LNCAP (cell line): ENCODE measurements around the gene LRRC45.

Source experiments
- TF ChIP-seq, protein P1 (sequence below): fragments of 450-650 bp; IDR thresholded peaks from 2 replicates; pipeline ENCODE4 v1.5.1; 2017; ENCODE audit warnings: mild to moderate bottlenecking

Gene LRRC45

DNA sequence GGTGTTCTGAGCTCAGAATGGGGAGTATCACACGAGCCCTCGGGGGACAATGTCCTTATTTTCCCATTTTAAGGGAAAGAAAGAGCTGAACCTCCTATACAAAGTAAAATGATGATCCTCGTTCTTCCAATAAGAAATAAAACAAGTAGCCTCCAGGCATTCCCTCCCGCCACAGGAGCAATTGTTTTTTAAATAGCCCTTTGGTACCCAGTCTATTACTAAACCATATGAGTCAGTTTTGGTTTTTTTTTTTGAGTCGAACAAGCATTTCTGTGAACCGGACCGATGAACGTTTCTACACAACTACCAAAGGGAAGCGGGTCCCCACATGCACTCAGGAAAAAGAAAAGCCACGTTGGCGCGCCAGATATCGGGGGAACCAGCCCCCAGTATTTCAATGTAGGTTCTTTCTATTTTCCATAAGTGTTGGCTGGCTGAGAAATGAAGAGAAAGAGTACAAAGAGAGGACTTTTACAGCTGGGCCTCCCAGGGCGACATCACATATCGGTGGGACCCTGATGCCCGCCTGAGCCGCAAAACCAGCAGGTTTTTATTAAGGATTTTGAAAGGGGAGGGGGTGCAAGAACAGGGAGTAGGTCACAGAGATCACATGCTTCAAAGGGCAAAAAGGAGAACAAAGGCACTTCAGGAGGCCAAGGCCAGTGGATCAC is 18.2 kb downstream of the LRRC45 start:
- TF ChIP-seq, protein P1, sequence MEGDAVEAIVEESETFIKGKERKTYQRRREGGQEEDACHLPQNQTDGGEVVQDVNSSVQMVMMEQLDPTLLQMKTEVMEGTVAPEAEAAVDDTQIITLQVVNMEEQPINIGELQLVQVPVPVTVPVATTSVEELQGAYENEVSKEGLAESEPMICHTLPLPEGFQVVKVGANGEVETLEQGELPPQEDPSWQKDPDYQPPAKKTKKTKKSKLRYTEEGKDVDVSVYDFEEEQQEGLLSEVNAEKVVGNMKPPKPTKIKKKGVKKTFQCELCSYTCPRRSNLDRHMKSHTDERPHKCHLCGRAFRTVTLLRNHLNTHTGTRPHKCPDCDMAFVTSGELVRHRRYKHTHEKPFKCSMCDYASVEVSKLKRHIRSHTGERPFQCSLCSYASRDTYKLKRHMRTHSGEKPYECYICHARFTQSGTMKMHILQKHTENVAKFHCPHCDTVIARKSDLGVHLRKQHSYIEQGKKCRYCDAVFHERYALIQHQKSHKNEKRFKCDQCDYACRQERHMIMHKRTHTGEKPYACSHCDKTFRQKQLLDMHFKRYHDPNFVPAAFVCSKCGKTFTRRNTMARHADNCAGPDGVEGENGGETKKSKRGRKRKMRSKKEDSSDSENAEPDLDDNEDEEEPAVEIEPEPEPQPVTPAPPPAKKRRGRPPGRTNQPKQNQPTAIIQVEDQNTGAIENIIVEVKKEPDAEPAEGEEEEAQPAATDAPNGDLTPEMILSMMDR = no peak

DNA sequence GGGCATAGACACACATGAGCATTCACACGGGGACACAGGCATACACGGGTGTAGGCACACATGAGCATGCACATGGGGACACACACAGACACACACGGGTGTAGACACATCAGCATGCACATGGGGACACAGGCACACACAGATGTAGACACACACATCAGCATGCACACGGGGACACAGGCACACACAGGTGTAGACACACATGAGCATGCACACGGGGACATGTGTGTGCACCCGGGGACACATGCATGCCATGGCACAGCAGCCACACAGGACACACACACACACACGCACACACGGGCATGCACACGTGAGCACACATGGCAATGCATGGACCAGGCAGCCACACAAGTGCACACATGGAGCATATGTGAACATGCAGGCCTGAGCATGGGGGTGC is 19.5 kb downstream of the LRRC45 start:
- TF ChIP-seq, protein P1 = no peak

DNA sequence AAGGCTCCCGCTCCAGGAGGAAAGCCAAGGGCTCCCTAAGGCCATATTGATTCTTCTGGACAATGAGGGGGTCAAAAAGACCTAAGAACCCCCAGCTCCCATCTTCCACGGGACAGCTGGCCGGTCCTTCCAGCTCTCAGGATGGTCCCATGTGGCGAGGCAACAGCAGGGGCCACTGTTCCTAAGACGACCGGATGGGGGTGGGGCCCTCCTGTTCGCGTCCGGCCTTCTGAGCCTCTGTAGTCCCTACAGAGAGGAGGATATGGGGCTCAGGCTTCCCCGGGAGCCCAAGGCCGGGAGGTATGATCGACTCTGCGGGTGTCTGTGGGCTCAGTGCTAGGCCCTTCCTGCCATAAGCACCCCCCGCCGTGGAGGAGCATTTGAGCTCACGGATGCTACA is 20.4 kb downstream of the LRRC45 start:
- TF ChIP-seq, protein P1 = no peak

DNA sequence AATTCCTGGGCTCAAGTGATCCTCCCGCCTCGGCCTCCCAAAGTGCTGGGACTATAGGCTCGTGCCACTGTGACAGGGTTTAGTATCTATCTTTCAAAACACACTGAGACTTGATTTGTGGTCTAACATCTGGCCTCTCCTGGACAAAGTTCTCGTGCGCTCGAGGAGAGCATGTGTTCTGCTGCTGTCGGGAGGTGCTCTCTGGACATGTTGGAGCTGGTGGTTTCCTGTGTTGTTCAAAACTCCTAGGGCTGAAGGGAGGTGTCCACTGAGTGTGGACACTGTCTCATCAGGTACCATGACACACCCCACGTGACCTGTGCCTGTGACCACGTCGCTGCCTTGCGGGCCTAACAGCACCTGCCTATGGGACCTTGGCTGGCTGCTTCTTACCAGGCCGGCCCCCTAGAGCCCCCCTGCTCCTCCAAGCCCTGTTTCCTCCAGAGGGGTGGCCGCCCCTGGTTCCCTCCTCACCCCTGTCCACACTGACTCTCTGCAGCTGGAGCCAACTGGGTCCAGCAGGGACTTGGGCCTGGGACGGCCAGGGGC is 22.9 kb downstream of the LRRC45 start:
- TF ChIP-seq, protein P1 = no peak

DNA sequence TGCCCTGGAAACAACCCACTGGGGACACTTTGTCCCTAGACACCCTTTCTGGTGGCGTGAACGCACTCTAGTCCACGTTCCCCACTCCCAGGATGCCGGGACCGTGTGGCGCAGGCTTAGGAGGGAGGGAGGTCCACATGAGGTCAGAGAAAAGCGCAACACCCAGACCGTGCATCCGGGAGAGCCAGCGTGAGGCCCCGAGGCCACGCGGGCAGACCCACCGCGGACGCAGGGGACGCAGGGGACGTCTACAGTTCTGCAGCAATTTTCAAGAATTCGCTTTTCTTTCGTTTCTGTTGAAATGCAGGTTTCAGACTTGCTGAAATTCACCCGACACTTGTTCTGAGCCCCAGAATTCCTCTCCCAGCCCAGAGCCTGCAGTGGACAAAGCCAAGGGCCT is 23.8 kb downstream of the LRRC45 start:
- TF ChIP-seq, protein P1 = no peak

DNA sequence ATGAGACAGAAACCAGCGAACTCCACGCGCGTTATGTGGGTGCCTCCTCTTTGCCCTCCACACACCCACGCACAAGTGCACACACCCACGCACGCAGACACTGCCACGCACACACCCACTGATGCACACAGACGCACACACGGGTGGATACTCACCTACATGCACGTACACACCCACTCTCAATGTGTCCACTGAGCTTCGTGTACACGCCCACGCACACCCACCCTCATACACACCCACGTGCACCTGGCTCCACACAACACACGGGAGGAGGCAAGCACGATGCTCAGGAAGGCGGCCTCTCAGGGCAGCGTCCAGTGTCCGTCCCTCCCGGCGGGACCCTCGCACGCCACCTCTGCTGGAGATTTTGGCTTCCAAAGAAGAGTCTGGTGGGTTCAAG is 24.3 kb downstream of the LRRC45 start:
- TF ChIP-seq, protein P1 = no peak

DNA sequence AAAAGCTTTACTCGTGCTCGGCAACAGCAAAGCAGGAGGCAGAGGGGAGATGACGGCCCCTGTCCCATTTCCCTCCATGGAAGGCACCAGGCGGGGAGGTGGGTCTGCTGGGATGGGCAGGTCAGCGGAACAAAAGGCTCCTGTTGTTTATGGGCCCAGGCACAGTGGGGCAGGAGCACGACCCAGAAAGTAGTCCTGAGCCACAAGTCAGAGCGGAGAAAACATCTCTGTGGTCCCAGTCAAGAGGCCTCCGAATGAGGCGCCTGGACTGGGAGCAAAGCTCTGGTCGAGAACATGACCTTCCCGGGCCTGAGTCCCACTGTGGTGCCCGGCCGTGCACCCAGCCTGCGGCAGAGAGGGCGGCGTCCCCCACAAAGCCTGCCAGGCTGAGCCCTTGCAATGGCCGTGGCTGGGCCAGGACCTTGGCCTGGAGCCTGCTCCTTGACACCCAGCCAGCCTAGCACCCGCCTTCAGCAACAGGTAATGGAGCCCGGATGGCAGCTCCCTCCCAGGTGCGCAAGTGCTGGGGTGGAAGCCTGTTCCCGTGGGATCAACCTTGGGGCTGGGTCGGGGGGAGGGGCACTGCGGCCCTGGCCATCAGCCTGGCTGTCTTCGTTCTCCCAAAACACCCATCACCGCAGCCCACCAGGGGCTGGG is 24.9 kb downstream of the LRRC45 start:
- TF ChIP-seq, protein P1 = no peak
